Nucleus accumbens (tissue), 56 donors: ENCODE results near the gene MDFI.

Source experiments
- DNase-seq, 56 donors: peaks; one replicate each; lab custom pipeline; 2025; lab: John Stamatoyannopoulos, UW

The MDFI gene

GRCh38 chr6:41684311-41685180 lies 46.3 kb downstream of the MDFI start:
- no peak for DNase-seq

- no peak for DNase-seq
These were observed 47.5 kb downstream of the MDFI start for GRCh38 chr6:41685641-41686380.

GRCh38 chr6:41687501-41688175 lies 49.4 kb downstream of the MDFI start:
- no peak for DNase-seq

- peak in 4 of 56 donors; percentile 18 to 72 (median 32) for DNase-seq
These were observed 50.1 kb downstream of the MDFI start for GRCh38 chr6:41688256-41688965.

- peak in 2 of 56 donors; percentile 44 to 64 for DNase-seq
These were observed 51.1 kb downstream of the MDFI start for GRCh38 chr6:41689171-41690008.

GRCh38 chr6:41690541-41691330 lies 52.5 kb downstream of the MDFI start:
- DNase-seq = no peak

GRCh38 chr6:41691426-41692079 lies 53.3 kb downstream of the MDFI start:
- no peak for DNase-seq

- DNase-seq = no peak
These were observed 53.9 kb downstream of the MDFI start for GRCh38 chr6:41692080-41692675.

- DNase-seq = no peak
These were observed 54.5 kb downstream of the MDFI start for GRCh38 chr6:41692730-41693129.

- peak in 55 of 56 donors; percentile 49 to 96 (median 88) for DNase-seq
These were observed 55.3 kb downstream of the MDFI start for GRCh38 chr6:41693281-41694240.

GRCh38 chr6:41694815-41695526 lies 56.7 kb downstream of the MDFI start:
- peak in 8 of 56 donors; percentile 25 to 59 (median 36) for DNase-seq

GRCh38 chr6:41695825-41696224 lies 57.6 kb downstream of the MDFI start:
- DNase-seq = peak in 19 of 56 donors; percentile 18 to 61 (median 30)

- DNase-seq = no peak
These were observed 58.5 kb downstream of the MDFI start for GRCh38 chr6:41696788-41697187.

- peak in 2 of 56 donors; percentile 21 to 50 for DNase-seq
These were observed 59.9 kb downstream of the MDFI start for GRCh38 chr6:41697861-41698781.

GRCh38 chr6:41699063-41699462 lies 60.8 kb downstream of the MDFI start:
- DNase-seq = peak in 1 of 56 donors; percentile 52
